NB4 (cell line): ENCODE data around the gene NAA20.

Source experiments
- CTCF ChIP-seq: IDR thresholded peaks from one replicate; pipeline ENCODE4 v1.5.1; 2012; ENCODE audit warnings: low read depth, low read length
- MAX ChIP-seq: IDR thresholded peaks from 2 replicates; pipeline ENCODE4 v1.6.1; 2011; ENCODE audit warnings: low read depth, low read length
- MYC ChIP-seq: IDR thresholded peaks from 2 replicates; pipeline ENCODE4 v1.6.1; 2011; ENCODE audit warnings: low read depth, low read length
- POLR2A ChIP-seq: IDR thresholded peaks from 2 replicates; pipeline ENCODE4 v1.6.1; 2011; ENCODE audit warnings: mild to moderate bottlenecking; ENCODE audit not compliant: insufficient read length; ENCODE audit errors: extremely low read depth

GRCh38 chr20:20024942-20025341, 7.8 kb downstream of the NAA20 start:
- TF ChIP-seq CTCF (no peak), MAX (no peak), MYC (no peak), POLR2A (no peak)
